Mammary epithelial cell (primary cell): Measurements from ENCODE around the gene CELSR1.

Experiments used
- CTCF ChIP-seq, 2 donors: IDR thresholded peaks in 1 of 2; conservative IDR thresholded peaks in 1 of 2; 2 replicates each; pipeline ENCODE4 v1.5.1; 2011 to 2012; ENCODE audit warnings: inconsistent platforms in 2 of 2, low read length in 2 of 2, mild to moderate bottlenecking in 2 of 2, control low read depth in 1 of 2, low read depth in 1 of 2; ENCODE audit not compliant: insufficient read depth in 1 of 2; ENCODE audit errors: extremely low read depth in 1 of 2
- EZH2 ChIP-seq: IDR thresholded peaks from 2 replicates; pipeline ENCODE4 v1.6.1; 2012; ENCODE audit warnings: low read length, inconsistent platforms, borderline replicate concordance

GRCh38 chr22:46354993-46355305 lies 182.5 kb downstream of the CELSR1 start:
- TF ChIP-seq CTCF (conservative IDR thresholded peaks at IDR 0.05 in 1 of 2, IDR thresholded peaks at IDR 0.05 in 1 of 2; ENCODE audit: extremely low read depth in 1 of 2, insufficient read depth in 1 of 2, low read depth in 1 of 2, low read length in 2 of 2) (no peak), EZH2 (no peak)
